Measurements from ENCODE around the gene KANSL2. TPM values are rescaled to one million over a fixed set of nuclear protein-coding genes. Genes with fewer than 3 reads are reported as not detected.

The KANSL2 gene
- total RNA-seq, 1 donor from 2014 or later, result 70.3 TPM

GRCh38 chr12:48681399-48681709, 684 bp downstream of the KANSL2 start:
- TF ChIP-seq, protein P1, sequence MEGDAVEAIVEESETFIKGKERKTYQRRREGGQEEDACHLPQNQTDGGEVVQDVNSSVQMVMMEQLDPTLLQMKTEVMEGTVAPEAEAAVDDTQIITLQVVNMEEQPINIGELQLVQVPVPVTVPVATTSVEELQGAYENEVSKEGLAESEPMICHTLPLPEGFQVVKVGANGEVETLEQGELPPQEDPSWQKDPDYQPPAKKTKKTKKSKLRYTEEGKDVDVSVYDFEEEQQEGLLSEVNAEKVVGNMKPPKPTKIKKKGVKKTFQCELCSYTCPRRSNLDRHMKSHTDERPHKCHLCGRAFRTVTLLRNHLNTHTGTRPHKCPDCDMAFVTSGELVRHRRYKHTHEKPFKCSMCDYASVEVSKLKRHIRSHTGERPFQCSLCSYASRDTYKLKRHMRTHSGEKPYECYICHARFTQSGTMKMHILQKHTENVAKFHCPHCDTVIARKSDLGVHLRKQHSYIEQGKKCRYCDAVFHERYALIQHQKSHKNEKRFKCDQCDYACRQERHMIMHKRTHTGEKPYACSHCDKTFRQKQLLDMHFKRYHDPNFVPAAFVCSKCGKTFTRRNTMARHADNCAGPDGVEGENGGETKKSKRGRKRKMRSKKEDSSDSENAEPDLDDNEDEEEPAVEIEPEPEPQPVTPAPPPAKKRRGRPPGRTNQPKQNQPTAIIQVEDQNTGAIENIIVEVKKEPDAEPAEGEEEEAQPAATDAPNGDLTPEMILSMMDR (IDR thresholded peaks at IDR 0.05; ENCODE audit: insufficient read depth, low read length, severe bottlenecking), result no peak
- H3K27me3 ChIP-seq (ENCODE audit: control insufficient read depth, insufficient read depth, low read length), result no peaks in the 10 kb centered on the region
- no peak for FAIRE-seq
- DNase-seq (ENCODE audit: low read depth), result no peak
- H3K4me3 ChIP-seq (ENCODE audit: low read depth, low read length), result peak overlapping the region; percentile 87
- peaks cover 4% of the 10 kb centered on the region for H3K36me3 ChIP-seq (ENCODE audit: control insufficient read depth, insufficient read depth, low read length)

GRCh38 chr12:48680861-48681260, 1.2 kb downstream of the KANSL2 start:
- DNase-seq (ENCODE audit: low read depth) (no peak), FAIRE-seq (no peak)
- Histone ChIP-seq H3K27me3 (ENCODE audit: control insufficient read depth, insufficient read depth, low read length) (no peaks in the 10 kb centered on the region), H3K4me3 (ENCODE audit: low read depth, low read length) (peak overlapping the region; percentile 87), H3K36me3 (ENCODE audit: control insufficient read depth, insufficient read depth, low read length) (peaks cover 8% of the 10 kb centered on the region)
- TF ChIP-seq, protein P1 (IDR thresholded peaks at IDR 0.05; ENCODE audit: insufficient read depth, low read length, severe bottlenecking), result no peak

GRCh38 chr12:48678551-48679185, 3.4 kb downstream of the KANSL2 start:
- TF ChIP-seq, protein P1 (IDR thresholded peaks at IDR 0.05; ENCODE audit: insufficient read depth, low read length, severe bottlenecking), result no peak
- Histone ChIP-seq H3K27me3 (ENCODE audit: control insufficient read depth, insufficient read depth, low read length) (no peaks in the 10 kb centered on the region), H3K4me3 (ENCODE audit: low read depth, low read length) (no peak overlapping the region), H3K36me3 (ENCODE audit: control insufficient read depth, insufficient read depth, low read length) (peaks cover 8% of the 10 kb centered on the region)
- FAIRE-seq (no peak), DNase-seq (ENCODE audit: low read depth) (no peak)

GRCh38 chr12:48671231-48671856, 10.7 kb downstream of the KANSL2 start:
- FAIRE-seq (no peak), DNase-seq (ENCODE audit: low read depth) (peak; percentile 97)
- Histone ChIP-seq H3K4me3 (ENCODE audit: low read depth, low read length) (no peak overlapping the region), H3K27me3 (ENCODE audit: control insufficient read depth, insufficient read depth, low read length) (no peaks in the 10 kb centered on the region), H3K36me3 (ENCODE audit: control insufficient read depth, insufficient read depth, low read length) (peaks cover 15% of the 10 kb centered on the region)
- TF ChIP-seq, protein P1 (IDR thresholded peaks at IDR 0.05; ENCODE audit: insufficient read depth, low read length, severe bottlenecking), result no peak

GRCh38 chr12:48668996-48669395, 13.0 kb downstream of the KANSL2 start:
- DNase-seq (ENCODE audit: low read depth), result no peak
- peaks cover 13% of the 10 kb centered on the region for H3K36me3 ChIP-seq (ENCODE audit: control insufficient read depth, insufficient read depth, low read length)
- no peak overlapping the region for H3K4me3 ChIP-seq (ENCODE audit: low read depth, low read length)
- FAIRE-seq, result no peak
- no peaks in the 10 kb centered on the region for H3K27me3 ChIP-seq (ENCODE audit: control insufficient read depth, insufficient read depth, low read length)
- TF ChIP-seq, protein P1 (IDR thresholded peaks at IDR 0.05; ENCODE audit: insufficient read depth, low read length, severe bottlenecking), result no peak

DNA sequence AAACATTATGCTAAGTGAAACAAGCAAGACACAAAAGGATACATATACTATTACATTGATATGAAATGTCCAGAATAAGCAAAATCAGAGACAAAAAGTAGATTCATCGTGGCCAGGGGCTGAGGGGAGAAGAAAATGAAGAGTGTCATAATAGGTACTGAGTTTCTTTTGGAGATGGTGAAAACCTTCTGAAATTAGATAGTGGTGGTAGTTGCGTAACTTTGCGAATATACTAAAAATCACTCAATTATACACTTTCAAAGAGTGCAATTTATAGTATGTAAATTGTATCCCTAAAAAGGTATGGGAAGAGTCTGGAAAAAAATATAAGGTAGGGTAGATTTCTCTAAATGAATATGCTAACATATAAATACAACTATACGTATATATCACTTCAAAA, 22.2 kb downstream of the KANSL2 start:
- FAIRE-seq (no peak), DNase-seq (ENCODE audit: low read depth) (no peak)
- Histone ChIP-seq H3K36me3 (ENCODE audit: control insufficient read depth, insufficient read depth, low read length) (peaks cover 9% of the 10 kb centered on the region), H3K4me3 (ENCODE audit: low read depth, low read length) (no peak overlapping the region), H3K27me3 (ENCODE audit: control insufficient read depth, insufficient read depth, low read length) (no peaks in the 10 kb centered on the region)
- TF ChIP-seq, protein P1 (IDR thresholded peaks at IDR 0.05; ENCODE audit: insufficient read depth, low read length, severe bottlenecking), result no peak

Data from bronchial epithelial cell (primary cell).